HL-60 (cell line): ENCODE data around the gene COPZ2.

Source experiments
- DNase-seq, 2 experiments: peaks; one replicate each; pipeline ENCODE4 v3.0.0-alpha.2; 2010 to 2020; ENCODE audit warnings: low read depth in 1 of 2, low spot score in 1 of 2
- H3K27ac ChIP-seq: fragments of 250-450 bp; sonication (Bioruptor Pico); replicated peaks from 2 replicates; pipeline ENCODE4 v1.5.1; 2020; ENCODE audit warnings: mild to moderate bottlenecking, moderate library complexity
- H3K27me3 ChIP-seq: fragments of 250-450 bp; sonication (Bioruptor Pico); 2 replicates; pipeline ENCODE4 v1.5.1; 2021; ENCODE audit warnings: mild to moderate bottlenecking, moderate library complexity; ENCODE audit not compliant: insufficient read depth, poor library complexity, severe bottlenecking
- H3K4me3 ChIP-seq: replicated peaks from 2 replicates; pipeline ENCODE4 v1.5.1; 2011; ENCODE audit warnings: mild to moderate bottlenecking, control low read depth, low read length; ENCODE audit not compliant: insufficient read depth
- GABPA ChIP-seq: IDR thresholded peaks from 2 replicates; pipeline ENCODE4 v1.6.1; 2012; ENCODE audit warnings: low read depth
- POLR2AphosphoS5 ChIP-seq: IDR thresholded peaks from 2 replicates; pipeline ENCODE4 v1.6.1; 2012; ENCODE audit warnings: low read depth
- REST ChIP-seq: IDR thresholded peaks from 2 replicates; pipeline ENCODE4 v1.6.1; 2012; ENCODE audit warnings: low read depth; ENCODE audit not compliant: insufficient replicate concordance
- SPI1 ChIP-seq: IDR thresholded peaks from 2 replicates; pipeline ENCODE4 v1.6.1; 2012; ENCODE audit warnings: low read depth, mild to moderate bottlenecking, borderline replicate concordance
- TF ChIP-seq, protein P1 (sequence below): IDR thresholded peaks from one replicate; pipeline ENCODE4 v1.5.1; 2011; ENCODE audit warnings: low read length, control low read depth, inconsistent platforms; ENCODE audit not compliant: insufficient read depth

Gene COPZ2

GRCh38 chr17:47993964-47994363 is 43.6 kb downstream of the COPZ2 start:
- Histone ChIP-seq H3K27me3 (no peaks in the 10 kb centered on the region), H3K4me3 (no peak overlapping the region), H3K27ac (no peak overlapping the region)
- DNase-seq = no peak
- TF ChIP-seq POLR2AphosphoS5 = no peak
- no peak for TF ChIP-seq REST
- no peak for TF ChIP-seq GABPA
- TF ChIP-seq SPI1 = no peak
- TF ChIP-seq, protein P1, sequence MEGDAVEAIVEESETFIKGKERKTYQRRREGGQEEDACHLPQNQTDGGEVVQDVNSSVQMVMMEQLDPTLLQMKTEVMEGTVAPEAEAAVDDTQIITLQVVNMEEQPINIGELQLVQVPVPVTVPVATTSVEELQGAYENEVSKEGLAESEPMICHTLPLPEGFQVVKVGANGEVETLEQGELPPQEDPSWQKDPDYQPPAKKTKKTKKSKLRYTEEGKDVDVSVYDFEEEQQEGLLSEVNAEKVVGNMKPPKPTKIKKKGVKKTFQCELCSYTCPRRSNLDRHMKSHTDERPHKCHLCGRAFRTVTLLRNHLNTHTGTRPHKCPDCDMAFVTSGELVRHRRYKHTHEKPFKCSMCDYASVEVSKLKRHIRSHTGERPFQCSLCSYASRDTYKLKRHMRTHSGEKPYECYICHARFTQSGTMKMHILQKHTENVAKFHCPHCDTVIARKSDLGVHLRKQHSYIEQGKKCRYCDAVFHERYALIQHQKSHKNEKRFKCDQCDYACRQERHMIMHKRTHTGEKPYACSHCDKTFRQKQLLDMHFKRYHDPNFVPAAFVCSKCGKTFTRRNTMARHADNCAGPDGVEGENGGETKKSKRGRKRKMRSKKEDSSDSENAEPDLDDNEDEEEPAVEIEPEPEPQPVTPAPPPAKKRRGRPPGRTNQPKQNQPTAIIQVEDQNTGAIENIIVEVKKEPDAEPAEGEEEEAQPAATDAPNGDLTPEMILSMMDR = no peak

DNA sequence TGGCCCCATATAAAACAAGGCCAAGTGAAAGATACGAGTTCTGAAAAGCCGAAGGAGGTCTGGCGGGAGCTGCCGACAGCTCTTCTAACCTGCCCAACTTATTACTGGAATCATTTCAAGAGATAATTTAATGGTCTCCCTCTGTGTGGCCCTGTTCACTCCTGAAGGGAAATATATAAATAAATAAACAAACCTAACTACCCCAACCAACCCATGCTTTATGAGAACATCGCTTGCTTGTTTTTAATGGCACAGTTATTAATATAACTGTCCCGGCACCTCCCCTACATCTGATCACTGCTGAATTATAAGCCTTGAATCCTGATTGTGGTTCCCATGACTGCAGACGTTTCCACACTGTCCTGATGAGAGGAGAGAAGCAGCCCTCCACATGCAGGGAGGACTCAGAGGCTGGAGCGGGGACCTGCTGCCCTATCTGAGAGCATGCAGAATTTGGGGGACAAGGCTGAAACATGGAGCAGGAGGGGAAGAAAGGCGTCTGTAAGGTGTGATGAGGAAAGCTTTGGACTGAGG is 44.5 kb downstream of the COPZ2 start:
- Histone ChIP-seq H3K4me3 (no peak overlapping the region), H3K27ac (no peak overlapping the region), H3K27me3 (no peaks in the 10 kb centered on the region)
- no peak for TF ChIP-seq POLR2AphosphoS5
- DNase-seq = no peak

DNA sequence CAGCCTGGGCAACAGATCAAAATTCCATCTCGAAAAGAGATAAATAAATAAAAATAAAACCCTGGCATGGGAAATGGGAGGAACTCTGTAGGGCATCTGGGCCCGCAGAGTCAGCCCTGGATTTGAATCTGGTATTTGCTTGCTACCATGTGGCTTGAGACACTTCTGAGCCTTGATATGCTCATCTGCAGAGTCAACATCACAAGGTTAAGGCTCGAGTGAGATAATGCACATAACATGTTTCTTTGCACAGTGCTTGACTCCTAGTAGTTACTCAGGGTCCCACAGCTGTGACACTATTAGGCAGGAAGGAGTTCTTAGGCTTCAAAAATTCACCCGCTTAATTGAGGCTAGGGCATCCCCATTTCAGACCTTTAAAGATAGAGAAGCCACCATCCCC is 45.4 kb downstream of the COPZ2 start:
- TF ChIP-seq REST (no peak), SPI1 (no peak), GABPA (no peak), POLR2AphosphoS5 (no peak)
- TF ChIP-seq, protein P1 = no peak

DNA sequence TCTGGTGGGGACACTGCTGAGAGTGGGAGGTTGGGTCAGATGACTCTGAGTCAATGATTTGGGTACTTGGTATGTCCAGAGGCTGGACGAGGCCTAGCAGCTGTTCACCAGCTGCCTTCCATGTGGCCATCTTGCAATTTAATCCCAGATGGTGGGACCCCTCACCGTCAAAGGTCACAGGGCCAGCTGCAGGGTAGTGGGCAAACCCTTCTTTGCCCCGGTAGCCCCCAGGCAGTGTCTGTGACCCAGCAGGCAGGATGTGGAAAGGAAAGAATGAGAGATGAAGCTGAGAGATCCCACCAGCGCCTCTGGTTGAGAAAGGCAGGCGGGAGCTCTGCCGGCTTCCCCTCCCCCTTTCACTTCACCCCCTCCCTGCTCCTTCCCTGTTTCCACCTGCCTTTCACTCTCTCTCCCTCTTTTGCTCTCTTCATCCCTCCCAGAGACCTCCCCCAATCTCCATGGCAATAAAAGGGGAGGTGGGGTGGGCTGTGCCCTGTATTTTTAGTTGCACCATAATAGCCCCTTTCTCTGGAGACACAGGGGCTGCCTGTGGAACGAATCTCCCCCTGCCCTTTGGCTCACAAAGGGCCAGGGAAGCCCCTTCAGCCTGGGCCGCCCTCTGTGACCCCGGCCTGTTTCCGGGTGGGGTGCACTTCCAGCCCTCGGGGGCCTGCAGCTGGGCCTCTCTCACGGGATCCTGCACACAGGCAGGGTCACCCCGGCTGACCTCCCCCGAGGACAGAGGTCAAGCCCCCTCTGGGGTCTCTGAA is 46.5 kb downstream of the COPZ2 start:
- Histone ChIP-seq H3K4me3 (no peak overlapping the region), H3K27me3 (no peaks in the 10 kb centered on the region), H3K27ac (no peak overlapping the region)
- no peak for DNase-seq
- TF ChIP-seq POLR2AphosphoS5 = no peak
- TF ChIP-seq REST = no peak
- TF ChIP-seq, protein P1 = no peak
- no peak for TF ChIP-seq SPI1
- no peak for TF ChIP-seq GABPA

More for the DNA sequence above, 45.4 kb downstream of the COPZ2 start:
- DNase-seq = no peak
- Histone ChIP-seq H3K27me3 (no peaks in the 10 kb centered on the region), H3K27ac (no peak overlapping the region), H3K4me3 (no peak overlapping the region)
